Fibroblast of lung (primary cell): ENCODE results near the gene PROK1.
"Not testable (repeated sequence)": the region's sequence is repeated elsewhere in the genome, so short reads cannot be mapped to it uniquely, and the experiment has no call there.

ENCODE experiments used
- EZH2 ChIP-seq: IDR thresholded peaks from 2 replicates; pipeline ENCODE4 v1.5.1; 2012; ENCODE audit warnings: low read length, control low read depth, mild to moderate bottlenecking; ENCODE audit errors: missing control alignments
- TF ChIP-seq, protein P1 (sequence below), 2 donors: IDR thresholded peaks in 1 of 2; conservative IDR thresholded peaks in 1 of 2; 1 replicate in 1 of 2; 2 replicates in 1 of 2; pipeline ENCODE4 v1.5.1; 2011 to 2012; ENCODE audit warnings: low read length in 2 of 2, control low read depth in 1 of 2, inconsistent platforms in 1 of 2, low read depth in 1 of 2, mild to moderate bottlenecking in 1 of 2

DNA sequence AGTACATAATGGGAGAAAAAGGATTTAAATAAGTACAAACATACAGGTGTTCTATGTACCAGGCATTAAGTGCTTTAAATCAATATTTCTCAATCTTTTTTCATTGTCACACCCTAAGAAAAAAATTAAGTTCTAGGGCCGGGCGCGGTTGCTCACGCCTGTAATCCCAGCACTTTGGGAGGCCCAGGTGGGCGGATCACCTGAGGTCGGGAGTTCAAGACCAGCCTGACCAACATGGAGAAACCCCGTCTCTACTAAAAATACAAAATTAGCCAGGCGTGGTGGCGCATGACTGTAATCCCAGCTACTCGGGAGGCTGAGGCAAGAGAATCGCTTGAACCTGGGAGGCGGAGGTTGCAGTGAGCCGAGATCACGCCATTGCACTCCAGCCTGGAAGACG lies 44.5 kb upstream of the PROK1 start:
- TF ChIP-seq, protein P1, sequence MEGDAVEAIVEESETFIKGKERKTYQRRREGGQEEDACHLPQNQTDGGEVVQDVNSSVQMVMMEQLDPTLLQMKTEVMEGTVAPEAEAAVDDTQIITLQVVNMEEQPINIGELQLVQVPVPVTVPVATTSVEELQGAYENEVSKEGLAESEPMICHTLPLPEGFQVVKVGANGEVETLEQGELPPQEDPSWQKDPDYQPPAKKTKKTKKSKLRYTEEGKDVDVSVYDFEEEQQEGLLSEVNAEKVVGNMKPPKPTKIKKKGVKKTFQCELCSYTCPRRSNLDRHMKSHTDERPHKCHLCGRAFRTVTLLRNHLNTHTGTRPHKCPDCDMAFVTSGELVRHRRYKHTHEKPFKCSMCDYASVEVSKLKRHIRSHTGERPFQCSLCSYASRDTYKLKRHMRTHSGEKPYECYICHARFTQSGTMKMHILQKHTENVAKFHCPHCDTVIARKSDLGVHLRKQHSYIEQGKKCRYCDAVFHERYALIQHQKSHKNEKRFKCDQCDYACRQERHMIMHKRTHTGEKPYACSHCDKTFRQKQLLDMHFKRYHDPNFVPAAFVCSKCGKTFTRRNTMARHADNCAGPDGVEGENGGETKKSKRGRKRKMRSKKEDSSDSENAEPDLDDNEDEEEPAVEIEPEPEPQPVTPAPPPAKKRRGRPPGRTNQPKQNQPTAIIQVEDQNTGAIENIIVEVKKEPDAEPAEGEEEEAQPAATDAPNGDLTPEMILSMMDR (conservative IDR thresholded peaks at IDR 0.05 in 1 of 2, IDR thresholded peaks at IDR 0.05 in 1 of 2; ENCODE audit: low read depth in 1 of 2, low read length in 2 of 2), result not testable (repeated sequence)
- not testable (repeated sequence) for TF ChIP-seq EZH2
